Mucosa of rectum (tissue), 2 donors: Measurements from ENCODE around the gene XXYLT1.

Experiments used
- H3K27ac ChIP-seq, 2 donors: one replicate each; pipeline ENCODE4 v1.7.0; 2013; ENCODE audit warnings: inconsistent platforms in 2 of 2, low read depth in 2 of 2, low read length in 2 of 2
- H3K27me3 ChIP-seq, 2 donors: one replicate each; pipeline ENCODE4 v1.7.0; 2013; ENCODE audit warnings: low read length in 2 of 2; ENCODE audit not compliant: control insufficient read depth in 2 of 2, insufficient read depth in 2 of 2
- H3K36me3 ChIP-seq, 2 donors: one replicate each; pipeline ENCODE4 v1.7.0; 2013; ENCODE audit warnings: low read length in 2 of 2; ENCODE audit not compliant: control insufficient read depth in 2 of 2, insufficient read depth in 2 of 2
- H3K4me1 ChIP-seq, 2 donors: one replicate each; pipeline ENCODE4 v1.7.0; 2013; ENCODE audit warnings: low read length in 2 of 2, mild to moderate bottlenecking in 1 of 2; ENCODE audit not compliant: control insufficient read depth in 2 of 2, insufficient read depth in 2 of 2
- H3K4me3 ChIP-seq, 2 donors: one replicate each; pipeline ENCODE4 v1.7.0; 2013; ENCODE audit warnings: low read length in 2 of 2
- H3K9ac ChIP-seq, 2 donors: one replicate each; pipeline ENCODE4 v1.7.0; 2013; ENCODE audit warnings: low read length in 2 of 2, low read depth in 1 of 2, mild to moderate bottlenecking in 1 of 2
- H3K9me3 ChIP-seq, 2 donors: one replicate each; pipeline ENCODE4 v1.7.0; 2013; ENCODE audit warnings: low read length in 2 of 2; ENCODE audit not compliant: control insufficient read depth in 2 of 2
- donor health status: healthy.
- donor health status: Normal muscosa, but diverticular disease.

Gene XXYLT1

DNA sequence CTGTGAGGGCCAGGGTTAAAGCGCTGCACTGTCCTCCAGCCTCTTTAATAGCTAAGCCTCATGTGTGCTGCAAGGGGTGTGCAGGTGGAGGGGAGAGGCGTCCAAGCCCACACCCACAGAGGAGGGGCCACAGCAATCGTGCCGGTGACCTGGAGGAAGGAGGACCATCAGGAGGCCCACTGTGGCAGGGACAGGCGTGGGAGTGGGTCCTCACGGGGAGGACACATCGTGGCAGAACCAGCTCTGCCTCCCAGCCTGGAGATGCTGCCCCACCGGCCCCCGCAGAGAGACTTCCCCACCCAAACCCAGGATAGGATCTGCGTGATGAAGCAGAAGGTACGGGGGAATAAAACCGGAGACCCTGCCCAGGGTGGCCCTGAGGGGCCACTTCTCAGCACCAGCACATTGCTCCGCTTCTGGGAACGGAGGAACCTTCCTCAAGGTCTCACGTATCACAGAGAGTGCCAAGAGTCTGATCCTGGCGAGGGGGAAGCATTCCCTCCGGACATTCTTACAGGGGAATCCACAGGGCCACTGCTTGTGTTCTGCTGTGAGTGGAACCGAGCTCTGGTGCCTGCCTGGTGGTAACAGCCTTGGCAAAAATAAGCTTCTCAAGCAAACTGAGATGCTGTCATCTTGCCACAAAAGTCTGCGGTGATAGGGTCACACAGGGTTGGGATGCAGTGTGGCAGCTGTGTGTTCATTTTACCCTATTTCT is 199.8 kb downstream of the XXYLT1 start:
- H3K4me1 ChIP-seq, result peaks cover 0 to 2% of the 10 kb centered on the region in 2 donors
- H3K27me3 ChIP-seq, result no peaks in the 10 kb centered on the region
- H3K27ac ChIP-seq, result no peak overlapping the region
- no peaks in the 10 kb centered on the region for H3K9me3 ChIP-seq
- no peak overlapping the region for H3K4me3 ChIP-seq
- no peak overlapping the region for H3K9ac ChIP-seq
- H3K36me3 ChIP-seq, result no peaks in the 10 kb centered on the region

DNA sequence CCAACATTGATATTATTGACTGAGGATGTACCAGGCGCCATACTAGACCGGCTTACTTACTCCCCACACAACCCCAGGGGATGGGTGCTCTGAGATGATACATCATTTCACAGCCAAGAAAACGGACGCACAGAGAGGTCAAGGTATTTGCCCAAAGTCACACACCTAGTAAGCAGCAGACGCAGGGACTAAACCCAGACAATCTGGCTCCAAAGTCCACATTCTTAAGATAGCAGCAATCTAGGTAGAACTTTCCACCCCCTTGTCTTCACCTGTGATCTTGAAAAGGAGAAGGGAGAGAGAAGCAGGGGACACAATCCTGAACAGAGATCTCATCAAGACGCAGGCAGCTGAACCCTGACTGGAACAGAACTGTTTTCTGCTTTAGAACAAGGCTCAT is 200.6 kb downstream of the XXYLT1 start:
- H3K9ac ChIP-seq, result no peak overlapping the region
- H3K4me3 ChIP-seq, result no peak overlapping the region
- no peak overlapping the region for H3K27ac ChIP-seq
- no peaks in the 10 kb centered on the region for H3K36me3 ChIP-seq
- no peaks in the 10 kb centered on the region for H3K9me3 ChIP-seq
- H3K4me1 ChIP-seq, result peaks cover 0 to 2% of the 10 kb centered on the region in 2 donors
- H3K27me3 ChIP-seq, result no peaks in the 10 kb centered on the region

- no peak overlapping the region for H3K4me3 ChIP-seq
- H3K9ac ChIP-seq, result no peak overlapping the region
- no peaks in the 10 kb centered on the region for H3K9me3 ChIP-seq
- H3K36me3 ChIP-seq, result no peaks in the 10 kb centered on the region
- peaks cover 0 to 2% of the 10 kb centered on the region in 2 donors for H3K4me1 ChIP-seq
- no peak overlapping the region for H3K27ac ChIP-seq
- H3K27me3 ChIP-seq, result no peaks in the 10 kb centered on the region
Measured at GRCh38 chr3:195069501-195070251, 201.3 kb downstream of the XXYLT1 start.

DNA sequence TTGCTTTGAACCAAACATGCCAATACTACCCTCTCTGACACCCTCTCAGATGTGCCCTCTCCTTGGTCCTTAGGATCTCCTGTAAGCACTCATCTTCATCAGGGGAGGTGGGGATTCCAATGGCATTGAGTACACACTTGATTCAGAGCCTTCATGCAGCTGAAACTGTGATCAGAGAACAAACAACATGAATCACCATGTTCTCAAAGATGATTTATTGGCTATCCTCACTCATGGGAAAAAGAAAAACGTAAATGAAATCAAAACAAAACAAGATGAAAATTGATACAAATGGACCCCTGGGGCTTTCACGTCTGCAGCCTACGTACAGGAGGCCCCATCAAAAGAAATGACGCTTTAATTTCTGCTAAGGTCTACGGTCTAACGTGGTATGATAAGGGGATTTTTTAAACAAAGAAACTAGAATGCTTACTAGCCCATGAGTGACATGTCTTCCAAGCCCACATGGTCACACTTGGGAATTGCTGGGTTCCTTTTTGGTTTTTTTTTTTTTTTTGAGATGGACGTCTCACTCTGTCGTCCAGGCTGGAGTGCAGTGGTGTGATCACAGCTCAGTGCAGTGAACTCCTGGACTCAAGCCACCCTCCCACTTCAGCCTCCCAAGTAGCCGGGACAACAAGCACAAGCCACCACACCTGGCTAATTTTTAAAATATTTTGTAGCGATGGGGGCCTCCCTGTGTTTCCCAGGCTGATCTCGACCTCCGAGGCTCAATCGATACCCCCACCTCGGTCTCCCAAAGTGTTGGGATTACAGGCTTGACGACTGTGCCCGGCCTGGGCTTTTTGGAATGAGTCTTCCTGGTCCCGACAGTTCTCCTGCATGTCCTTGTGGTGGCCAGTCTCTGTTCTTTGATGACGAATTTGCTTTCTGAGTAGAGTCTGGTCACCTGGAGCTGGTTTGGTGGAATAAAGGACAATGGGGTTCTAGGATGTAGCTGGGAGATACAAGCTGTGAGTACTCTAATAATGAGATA is 202.6 kb downstream of the XXYLT1 start:
- Histone ChIP-seq H3K27ac (no peak overlapping the region), H3K27me3 (no peaks in the 10 kb centered on the region), H3K36me3 (no peaks in the 10 kb centered on the region), H3K4me3 (no peak overlapping the region), H3K9ac (no peak overlapping the region), H3K4me1 (peaks cover 0 to 2% of the 10 kb centered on the region in 2 donors), H3K9me3 (no peaks in the 10 kb centered on the region)

- Histone ChIP-seq H3K4me1 (peaks cover 0 to 2% of the 10 kb centered on the region in 2 donors), H3K9ac (no peak overlapping the region), H3K9me3 (no peaks in the 10 kb centered on the region), H3K36me3 (no peaks in the 10 kb centered on the region), H3K27ac (no peak overlapping the region), H3K4me3 (no peak overlapping the region), H3K27me3 (no peaks in the 10 kb centered on the region)
Measured at GRCh38 chr3:195066441-195066841, 204.5 kb downstream of the XXYLT1 start.

- no peak overlapping the region for H3K27ac ChIP-seq
- H3K9me3 ChIP-seq, result no peaks in the 10 kb centered on the region
- H3K27me3 ChIP-seq, result no peaks in the 10 kb centered on the region
- H3K4me3 ChIP-seq, result no peak overlapping the region
- no peak overlapping the region for H3K9ac ChIP-seq
- H3K4me1 ChIP-seq, result peaks cover 0 to 2% of the 10 kb centered on the region in 2 donors
- H3K36me3 ChIP-seq, result no peaks in the 10 kb centered on the region
Measured at GRCh38 chr3:195065864-195066185, 205.1 kb downstream of the XXYLT1 start.

DNA sequence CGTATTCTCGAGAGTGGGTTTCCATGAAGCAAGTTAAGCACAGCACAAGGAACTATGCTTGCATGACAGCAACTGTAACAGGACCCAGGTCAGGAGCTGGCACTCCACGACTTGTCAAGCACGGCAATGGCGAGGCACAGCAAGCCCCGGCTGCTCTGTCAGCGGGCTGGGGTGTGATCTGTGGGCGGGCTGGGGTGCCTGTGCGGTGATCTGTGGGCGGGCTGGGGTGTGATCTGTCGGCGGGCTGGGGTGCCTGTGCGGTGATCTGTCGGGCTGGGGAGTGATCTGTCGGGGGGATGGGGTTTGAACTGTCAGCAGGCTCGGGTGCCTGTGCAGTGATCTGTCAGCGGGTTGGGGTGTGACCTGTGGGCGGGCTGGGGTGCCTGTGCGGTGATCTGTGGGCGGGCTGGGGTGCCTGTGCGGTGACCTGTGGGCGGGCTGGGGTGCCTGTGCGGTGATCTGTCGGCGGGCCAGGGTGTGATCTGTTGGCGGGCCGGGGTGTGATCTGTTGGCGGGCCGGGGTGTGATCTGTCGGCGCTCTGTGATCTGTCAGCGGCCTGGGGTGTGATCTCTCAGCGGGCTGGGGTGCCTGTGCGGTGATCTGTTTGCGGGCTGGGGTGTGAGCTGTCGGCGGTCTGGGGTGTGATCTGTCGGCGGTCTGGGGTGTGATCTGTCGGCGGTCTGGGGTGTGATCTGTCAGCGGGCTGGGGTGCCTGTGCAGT is 205.7 kb downstream of the XXYLT1 start:
- Histone ChIP-seq H3K9me3 (no peaks in the 10 kb centered on the region), H3K4me1 (peaks cover 0 to 2% of the 10 kb centered on the region in 2 donors), H3K27me3 (no peaks in the 10 kb centered on the region), H3K4me3 (no peak overlapping the region), H3K27ac (no peak overlapping the region), H3K9ac (no peak overlapping the region), H3K36me3 (no peaks in the 10 kb centered on the region)

- Histone ChIP-seq H3K36me3 (no peaks in the 10 kb centered on the region), H3K27me3 (no peaks in the 10 kb centered on the region), H3K4me1 (peaks cover 0 to 2% of the 10 kb centered on the region in 2 donors), H3K9me3 (no peaks in the 10 kb centered on the region), H3K4me3 (no peak overlapping the region), H3K9ac (no peak overlapping the region), H3K27ac (no peak overlapping the region)
Measured at GRCh38 chr3:195064300-195064931, 206.5 kb downstream of the XXYLT1 start.

GRCh38 chr3:195063581-195064193 is 207.3 kb downstream of the XXYLT1 start:
- H3K9ac ChIP-seq, result no peak overlapping the region
- peaks cover 0 to 2% of the 10 kb centered on the region in 2 donors for H3K4me1 ChIP-seq
- H3K9me3 ChIP-seq, result no peaks in the 10 kb centered on the region
- H3K27ac ChIP-seq, result no peak overlapping the region
- H3K36me3 ChIP-seq, result no peaks in the 10 kb centered on the region
- H3K4me3 ChIP-seq, result no peak overlapping the region
- H3K27me3 ChIP-seq, result no peaks in the 10 kb centered on the region
